ENCODE results near the gene PPARG.

DNA sequence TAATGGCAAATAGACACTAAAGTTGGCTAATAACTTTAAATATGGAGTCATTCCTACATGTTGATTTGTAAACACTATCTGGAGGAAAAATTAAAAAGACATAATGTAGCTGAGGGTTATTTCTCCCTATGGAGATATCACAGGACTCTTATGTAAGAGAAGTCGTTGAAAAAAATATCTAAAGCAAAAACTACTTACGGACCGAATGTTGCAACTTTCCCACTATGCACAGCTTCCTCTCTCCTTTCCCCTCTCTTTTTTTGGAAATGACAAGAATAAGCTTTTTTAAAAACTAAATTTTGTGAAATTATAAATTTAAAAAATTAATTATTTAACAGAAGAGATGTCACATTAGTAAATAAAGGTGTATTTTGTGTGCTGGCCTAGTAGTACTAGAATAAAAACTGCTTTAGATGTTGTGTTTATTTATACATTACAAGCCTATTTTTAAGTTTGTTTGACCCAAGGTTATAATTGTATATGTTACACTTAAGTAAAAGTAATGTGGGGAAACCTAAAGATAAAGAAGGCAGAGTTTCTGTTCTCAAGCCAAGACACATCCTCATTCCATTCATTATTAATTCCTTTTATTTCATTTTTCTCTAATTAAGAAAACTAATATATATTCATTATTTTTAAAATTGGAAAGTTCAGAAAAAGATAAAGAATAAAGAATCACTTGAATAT, 20.7 kb upstream of the PPARG start:
- TF ChIP-seq, protein P1, sequence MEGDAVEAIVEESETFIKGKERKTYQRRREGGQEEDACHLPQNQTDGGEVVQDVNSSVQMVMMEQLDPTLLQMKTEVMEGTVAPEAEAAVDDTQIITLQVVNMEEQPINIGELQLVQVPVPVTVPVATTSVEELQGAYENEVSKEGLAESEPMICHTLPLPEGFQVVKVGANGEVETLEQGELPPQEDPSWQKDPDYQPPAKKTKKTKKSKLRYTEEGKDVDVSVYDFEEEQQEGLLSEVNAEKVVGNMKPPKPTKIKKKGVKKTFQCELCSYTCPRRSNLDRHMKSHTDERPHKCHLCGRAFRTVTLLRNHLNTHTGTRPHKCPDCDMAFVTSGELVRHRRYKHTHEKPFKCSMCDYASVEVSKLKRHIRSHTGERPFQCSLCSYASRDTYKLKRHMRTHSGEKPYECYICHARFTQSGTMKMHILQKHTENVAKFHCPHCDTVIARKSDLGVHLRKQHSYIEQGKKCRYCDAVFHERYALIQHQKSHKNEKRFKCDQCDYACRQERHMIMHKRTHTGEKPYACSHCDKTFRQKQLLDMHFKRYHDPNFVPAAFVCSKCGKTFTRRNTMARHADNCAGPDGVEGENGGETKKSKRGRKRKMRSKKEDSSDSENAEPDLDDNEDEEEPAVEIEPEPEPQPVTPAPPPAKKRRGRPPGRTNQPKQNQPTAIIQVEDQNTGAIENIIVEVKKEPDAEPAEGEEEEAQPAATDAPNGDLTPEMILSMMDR (IDR thresholded peaks at IDR 0.05) = no peak
- no peak for TF ChIP-seq EP300 (IDR thresholded peaks at IDR 0.05)
